C1 segment of cervical spinal cord (tissue), 14 donors: ENCODE results near the gene CTSD.

Experiments
- DNase-seq, 14 donors: peaks; one replicate each; lab custom pipeline; 2025; lab: John Stamatoyannopoulos, UW

CTSD gene

DNA sequence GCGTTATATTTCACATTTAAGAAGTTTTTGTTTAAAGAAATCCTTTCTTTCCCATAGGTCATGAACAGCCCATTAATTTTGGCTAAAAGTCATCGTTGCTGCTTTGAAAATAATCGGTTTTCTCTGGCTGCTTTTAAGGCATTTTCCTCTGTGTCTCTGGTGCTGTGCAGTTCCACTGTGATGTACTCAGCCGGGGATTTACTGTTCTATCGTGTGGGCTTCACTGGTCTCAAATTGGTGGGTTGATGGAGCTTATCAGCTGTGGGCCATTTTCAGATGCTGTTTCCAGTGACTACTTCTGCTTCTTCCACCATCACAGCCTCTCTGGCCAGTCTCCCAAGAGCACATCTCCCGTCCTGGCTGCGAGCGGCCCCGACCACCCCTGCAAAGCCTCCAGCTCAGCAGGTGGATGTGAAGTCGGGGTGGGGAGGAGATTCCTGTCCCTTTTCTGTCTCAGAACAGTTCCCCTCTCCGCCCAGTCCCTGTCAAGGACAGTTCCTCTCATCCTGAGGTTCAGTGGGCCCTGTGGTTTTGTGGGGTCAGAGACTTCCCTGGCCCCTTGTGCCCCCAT, 33.6 kb downstream of the CTSD start:
- DNase-seq, result no peak

DNA sequence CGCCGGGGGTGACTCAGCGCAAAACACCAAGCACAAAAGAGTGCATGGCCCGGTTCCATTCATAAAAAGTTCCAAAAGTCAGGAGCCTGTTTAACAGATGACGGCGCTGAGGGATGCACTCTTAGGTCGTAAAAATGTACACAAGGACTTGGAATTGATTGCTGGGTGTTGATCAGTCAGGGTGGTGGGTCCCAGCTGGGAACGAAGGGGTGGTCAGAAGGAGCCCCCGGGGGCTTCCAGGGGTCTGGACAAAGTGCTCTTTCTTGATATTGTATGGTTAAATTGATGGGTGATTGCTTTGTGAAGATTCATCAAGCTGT, 34.1 kb downstream of the CTSD start:
- DNase-seq, result no peak

DNA sequence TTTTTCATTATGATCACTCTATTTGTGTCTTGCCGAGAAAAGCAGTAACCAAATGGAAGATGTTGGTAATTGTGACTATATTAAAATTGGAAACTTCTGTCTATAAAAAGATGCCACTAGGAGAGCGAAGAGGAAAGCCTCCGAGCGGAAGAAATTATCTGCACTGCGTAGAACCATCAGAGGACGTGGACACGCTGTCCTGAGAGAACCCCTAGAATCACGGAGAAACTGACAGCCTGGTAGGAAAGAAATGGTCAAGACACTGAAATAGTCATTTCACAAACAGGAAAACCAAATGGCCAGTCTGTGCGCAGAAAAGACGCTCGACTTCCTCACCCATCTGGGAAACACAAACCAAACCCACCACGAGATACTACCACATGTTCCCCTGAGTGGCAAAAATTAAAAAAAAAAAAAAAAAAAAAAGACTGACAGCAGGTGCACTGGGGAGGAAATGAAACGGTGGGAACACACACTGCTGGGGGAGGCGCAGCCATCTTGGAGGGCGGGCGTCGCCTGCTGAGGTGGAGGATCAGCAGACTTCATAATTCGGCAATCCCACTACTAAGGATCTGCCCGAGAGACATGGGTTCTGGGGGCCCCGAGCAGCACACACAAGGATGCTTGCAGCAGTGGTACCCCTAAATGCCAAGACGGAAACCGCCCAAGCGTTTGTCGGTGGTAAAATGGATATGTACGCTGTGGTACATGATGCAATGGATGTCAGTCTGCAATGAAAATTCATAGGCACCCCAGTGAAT, 34.6 kb downstream of the CTSD start:
- no peak for DNase-seq

DNA sequence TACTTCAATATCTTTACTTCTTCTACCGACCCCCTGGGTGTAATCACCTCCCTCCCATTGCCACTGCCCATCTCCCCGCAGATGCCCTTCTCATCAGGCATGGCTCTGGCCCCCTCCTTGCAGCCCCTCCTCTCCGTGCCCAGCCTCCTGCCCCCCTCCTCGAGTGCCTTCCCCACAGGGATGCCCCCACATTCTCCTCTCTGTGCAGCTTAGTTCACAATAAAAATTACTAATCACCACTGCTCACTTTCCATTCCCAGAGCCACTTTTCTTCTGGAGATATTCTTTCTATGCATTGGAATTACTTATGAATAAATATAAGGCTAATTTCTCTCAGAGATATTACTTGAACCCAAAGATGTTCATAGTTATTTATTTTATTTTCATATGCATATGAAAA, 35.4 kb downstream of the CTSD start:
- DNase-seq, result no peak

DNA sequence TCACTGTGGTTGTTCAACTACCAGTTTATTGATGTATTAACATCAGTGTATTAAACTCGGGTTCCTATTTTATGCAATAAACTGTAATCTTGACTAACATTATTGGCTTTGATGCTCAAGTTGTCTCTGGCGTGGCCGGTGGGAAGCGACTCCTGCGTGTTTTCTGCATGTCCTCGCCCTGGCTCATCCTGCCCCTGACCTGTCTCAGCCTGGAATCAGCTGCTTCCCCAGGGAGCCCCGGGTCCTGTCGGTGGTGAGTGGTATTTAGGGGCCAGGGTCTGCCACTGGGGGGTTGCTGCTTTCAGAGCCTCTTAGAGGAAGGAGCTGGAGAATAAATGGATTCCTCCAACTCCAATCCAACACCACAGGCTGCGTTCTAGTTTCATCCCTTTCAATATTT, 35.9 kb downstream of the CTSD start:
- no peak for DNase-seq

DNA sequence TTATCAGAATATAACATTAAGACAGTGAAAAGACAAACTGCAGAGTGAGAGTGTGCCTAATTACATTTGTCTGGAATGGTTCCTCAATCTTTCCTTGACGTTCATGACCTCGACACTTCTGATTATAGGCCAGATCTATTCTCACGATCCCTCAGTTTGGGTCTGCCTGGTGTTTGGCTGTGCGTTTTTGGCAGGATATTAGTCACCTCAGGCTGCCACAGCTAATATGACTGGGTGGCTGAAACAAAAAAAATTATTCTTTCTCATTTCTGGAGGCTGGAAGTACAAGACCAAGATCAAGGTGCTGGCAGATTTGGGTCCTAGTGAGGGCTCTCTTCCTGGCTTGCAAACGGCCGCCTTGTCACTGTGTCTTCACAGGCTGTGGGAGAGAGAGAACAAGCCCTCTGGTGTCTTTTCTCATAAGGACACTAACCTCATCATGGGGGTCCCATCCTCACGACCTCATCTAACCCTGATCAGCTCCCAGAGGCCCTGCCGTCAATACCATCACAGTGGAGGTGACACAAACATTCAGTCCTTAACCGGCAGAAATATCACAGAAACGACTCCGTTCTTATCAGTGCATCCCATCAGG, 36.5 kb downstream of the CTSD start:
- DNase-seq, result no peak

DNA sequence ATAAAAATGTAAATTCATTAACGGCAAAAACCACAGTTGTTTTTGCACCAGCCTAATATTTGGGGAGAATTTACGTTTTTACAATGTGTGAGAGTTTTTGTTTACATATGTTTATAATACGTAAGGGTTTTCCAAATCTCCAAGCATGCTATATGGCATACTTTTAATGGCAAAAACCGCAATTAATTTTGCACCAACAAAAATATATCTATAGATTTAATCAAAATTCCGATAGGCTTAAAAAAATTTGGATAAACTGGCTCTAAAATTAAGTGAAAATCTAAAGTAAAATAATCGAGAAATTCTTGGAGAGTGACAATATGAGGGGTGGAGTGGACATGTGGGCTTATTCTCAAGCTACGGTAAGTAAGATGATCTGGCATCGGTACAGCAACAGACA, 43.9 kb downstream of the CTSD start:
- DNase-seq, result no peak

DNA sequence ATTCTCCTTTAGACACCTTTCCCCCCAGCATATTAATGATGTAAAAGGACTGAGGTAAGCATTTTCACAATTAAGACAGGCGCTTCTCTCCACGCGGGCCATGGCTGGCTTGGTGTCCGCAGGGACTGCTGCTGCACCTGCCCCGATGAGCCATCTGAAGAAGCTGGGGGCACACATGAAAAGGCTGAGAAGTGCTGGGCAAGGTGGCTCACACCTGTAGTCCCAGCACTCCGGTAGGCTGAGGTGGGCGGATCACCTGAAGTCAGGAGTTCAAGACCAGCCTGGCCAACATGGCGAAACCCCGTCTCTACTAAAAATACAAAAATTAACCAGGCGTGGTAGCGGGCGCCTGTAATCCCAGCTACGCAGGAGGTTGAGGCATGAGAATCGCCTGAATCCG, 45.4 kb downstream of the CTSD start:
- DNase-seq, result no peak

DNA sequence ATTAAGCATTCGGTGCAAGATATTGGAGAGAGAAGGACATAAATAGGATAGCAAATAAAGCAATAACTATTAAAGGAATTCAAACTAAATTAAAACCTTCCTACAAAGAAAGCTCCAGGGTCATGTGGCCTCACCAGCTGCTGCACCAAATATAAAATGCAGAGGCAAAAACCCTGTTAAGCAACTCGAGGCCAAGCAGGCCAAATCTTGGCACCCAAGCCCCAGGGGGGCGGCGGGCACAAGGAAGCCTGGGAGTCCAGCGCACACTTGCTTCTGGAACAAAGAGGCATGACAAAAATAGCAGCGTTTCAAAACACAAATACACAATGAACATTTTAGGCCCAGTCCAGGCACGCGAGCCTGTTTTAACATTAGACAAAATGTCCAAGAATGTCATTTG, 46.0 kb downstream of the CTSD start:
- no peak for DNase-seq

DNA sequence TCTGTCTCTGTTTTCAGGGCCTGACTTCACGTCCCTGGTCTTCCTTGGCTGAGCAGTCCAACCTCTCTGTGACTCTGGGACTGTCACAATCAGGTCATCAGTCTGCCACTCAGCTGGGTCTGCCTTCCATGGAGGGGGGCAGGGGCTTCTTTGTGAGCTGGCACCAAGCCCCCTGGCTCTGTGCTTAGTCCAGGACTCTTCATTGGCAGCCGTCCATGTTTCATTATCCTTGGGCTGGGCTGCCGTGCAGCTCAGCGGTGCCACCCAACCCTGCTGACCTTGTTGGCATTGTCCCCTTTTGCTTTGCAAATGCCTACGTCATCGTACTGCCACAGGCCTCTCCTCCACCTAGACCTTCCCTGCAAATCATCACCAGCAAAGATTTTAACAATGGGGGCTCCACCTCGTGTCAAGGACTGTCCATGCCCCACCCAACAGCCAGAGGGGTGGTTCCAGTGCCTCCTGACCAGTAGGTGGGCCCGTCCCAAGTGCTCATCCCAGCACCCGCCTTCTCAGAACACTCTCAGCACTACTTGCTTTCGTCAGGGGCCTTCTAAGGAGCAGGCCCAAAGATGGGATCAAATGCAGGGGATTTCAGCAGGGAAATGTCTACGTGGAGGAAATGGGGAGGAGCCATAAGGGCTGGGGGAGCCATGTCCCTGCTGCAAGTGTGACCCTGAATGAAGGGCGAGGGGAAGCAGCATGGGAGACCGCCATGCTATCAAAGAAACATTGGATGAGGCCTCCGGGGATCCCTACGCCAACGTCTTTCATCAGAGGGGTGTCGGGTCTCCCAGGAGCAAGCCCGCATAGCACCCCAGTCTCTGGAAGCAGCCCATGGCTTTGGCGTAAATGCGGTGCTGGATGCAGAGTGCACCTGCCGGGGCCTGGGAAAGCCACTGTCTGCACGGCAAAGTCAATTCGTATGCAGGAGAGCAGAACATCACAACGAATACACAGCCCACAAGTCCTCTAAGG, 48.5 kb downstream of the CTSD start:
- no peak for DNase-seq

DNA sequence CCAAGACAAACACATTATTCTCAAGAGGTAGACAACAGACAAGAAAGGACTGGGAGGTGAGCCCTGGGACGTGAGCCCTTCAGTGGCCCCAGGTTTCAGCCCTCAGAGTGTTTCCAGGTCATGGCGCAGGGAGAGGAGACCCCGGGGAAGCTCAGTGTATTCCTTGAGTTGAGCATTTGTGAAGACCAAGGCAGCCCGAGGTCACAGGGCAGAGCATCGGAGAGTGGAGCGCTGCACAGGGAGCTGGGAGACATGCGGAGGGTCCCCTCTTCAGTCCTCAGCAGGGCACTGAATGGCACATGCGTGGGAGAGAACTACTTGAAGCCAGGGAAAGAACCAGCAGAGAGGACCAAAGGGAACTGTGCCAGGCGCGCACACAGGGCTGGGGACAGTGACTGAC, 55.0 kb downstream of the CTSD start:
- DNase-seq, result no peak

DNA sequence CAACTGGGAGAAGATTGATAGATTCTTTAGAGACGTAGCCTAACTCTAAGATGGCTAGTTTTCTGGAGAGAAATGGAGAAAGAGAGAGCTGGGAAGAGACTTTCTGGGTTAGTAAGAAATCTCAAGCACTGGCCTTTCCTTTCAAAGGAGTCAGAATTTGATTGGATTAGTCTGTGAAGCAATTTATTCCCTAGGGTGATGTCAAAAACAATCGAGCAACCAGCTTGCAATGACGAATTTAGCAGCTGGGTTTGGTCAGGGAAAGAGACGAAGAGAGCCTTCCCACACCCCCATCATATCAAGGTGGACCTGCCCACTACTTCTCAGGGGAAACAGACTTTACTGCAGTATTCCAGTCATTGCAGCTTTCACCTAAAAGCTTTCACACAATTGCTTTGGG, 56.0 kb downstream of the CTSD start:
- DNase-seq, result no peak

DNA sequence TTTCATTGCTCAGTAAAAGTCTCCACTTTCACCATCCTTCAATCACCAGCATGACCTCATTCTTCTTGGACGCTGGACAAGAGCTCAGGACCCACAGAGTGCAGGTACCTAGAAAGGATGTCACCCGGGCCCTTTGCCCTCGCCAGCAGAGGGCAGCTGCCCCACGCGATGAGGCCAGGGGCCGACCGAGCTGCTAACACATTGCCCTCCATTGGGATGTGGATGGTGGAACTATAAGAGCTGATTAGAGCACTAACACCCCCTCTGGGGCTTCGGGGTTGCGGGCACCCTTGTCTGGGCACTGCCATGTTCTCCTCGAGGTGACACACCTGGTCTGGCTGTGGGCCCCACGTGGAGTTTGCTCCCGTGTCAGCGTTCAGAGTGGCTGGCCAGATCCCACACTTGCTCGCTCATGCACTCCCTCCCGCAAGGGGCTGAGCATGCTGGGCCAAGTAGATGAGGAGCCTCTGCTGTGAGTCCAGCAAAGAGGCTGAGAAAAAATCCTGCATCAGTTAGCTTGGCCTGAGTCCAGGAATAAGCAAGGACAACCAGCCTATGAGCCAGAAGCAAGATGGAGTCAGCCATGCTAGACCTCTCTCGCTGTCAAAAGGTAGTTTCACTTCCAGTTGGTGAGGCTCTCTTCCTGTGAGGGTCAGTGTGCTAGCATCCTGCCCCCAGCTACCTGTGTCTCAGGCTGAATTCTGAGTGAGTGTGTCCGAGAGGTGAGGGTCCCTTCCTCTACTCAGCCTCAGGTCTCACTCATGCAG, 56.9 kb downstream of the CTSD start:
- no peak for DNase-seq

DNA sequence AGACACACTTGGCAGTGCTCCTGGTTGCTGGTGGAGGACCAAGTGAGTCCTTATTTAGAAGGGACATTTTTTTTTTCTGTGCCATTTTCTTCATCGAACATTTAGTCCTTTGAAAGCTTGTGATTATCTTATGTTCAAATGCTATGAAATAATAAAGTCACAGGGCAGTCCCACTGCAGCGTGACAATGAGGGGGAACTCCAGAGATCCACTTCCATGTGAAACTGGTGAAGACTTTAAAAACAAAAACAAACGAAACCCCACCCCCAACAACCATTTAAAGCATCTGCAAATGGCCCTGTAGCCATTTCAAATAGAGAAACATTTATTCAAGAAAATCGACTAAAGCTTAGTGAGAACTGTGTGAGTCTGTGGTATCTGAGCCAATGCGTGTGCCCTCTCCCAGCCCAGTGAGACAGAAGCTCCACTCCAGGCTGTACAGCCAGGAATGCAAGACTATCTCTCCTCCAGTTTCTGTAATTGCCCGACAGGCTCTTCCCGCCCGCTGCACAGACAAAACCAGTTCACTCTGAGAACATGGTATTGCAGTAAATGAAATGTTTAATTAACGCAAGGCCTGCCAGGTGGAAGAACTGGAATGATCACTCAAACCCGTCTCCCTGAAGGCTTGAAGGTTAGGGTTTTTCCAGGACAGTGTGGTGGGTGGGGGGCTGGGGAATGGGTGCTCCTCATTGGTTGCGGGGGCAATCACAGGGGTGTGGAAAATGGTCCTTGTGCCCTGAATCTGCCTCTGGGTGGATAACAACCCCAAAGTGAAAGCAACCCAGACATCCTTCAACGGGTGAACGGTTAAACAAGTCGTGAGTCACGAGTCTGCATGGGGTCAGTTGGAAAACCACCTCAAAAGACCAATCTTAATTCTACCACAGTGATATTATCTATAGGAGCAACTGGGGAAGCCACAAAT, 58.3 kb downstream of the CTSD start:
- no peak for DNase-seq

DNA sequence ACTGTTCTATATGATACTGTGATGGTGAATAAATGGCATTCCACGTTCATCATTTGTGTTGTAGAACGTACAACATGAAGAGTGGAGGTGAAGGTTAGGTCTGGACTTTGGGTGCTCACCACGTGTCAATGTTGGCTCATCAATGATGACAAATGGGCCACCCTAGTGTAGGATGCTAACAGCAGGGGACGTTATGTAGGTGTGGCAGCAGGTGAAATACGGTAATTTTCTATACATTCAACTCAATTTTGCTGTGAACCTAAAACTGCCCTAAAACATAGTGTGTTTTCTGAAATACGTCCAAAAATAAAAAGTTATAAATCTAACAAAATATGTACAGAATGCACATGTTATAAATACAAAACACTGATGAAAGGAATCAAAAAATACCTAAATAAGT, 60.6 kb downstream of the CTSD start:
- no peak for DNase-seq
